Gastroesophageal sphincter (tissue), 2 donors: Measurements from ENCODE around the gene WDHD1.

Experiments
- POLR2A ChIP-seq, 2 donors: fragments of 450-650 bp; IDR thresholded peaks; one replicate each; pipeline ENCODE4 v1.6.1; 2017; ENCODE audit warnings: antibody characterized with exemption in 2 of 2, mild to moderate bottlenecking in 2 of 2, moderate library complexity in 1 of 2
- POLR2AphosphoS5 ChIP-seq: sonication (generic); formaldehyde crosslinking; IDR thresholded peaks from one replicate; pipeline ENCODE4 v1.6.1; 2017; ENCODE audit warnings: antibody characterized with exemption

- TF ChIP-seq POLR2A (IDR thresholded peaks at IDR 0.05) = no peak
- TF ChIP-seq POLR2AphosphoS5 = no peak
Measured at GRCh38 chr14:54967496-54967895, 59.4 kb downstream of the WDHD1 start.
